SK-N-MC (cell line): ENCODE measurements around the gene BACH2.

ENCODE experiments used
- EZH2 ChIP-seq: fragments of 200-600 bp; sonication (generic); IDR thresholded peaks from one replicate; pipeline ENCODE4 v1.6.1; 2017; ENCODE audit warnings: antibody characterized with exemption
- POLR2AphosphoS5 ChIP-seq: IDR thresholded peaks from 2 replicates; pipeline ENCODE4 v1.6.1; 2012; ENCODE audit warnings: mild to moderate bottlenecking, low read depth, low read length, borderline replicate concordance

- TF ChIP-seq EZH2 = no peak
- TF ChIP-seq POLR2AphosphoS5 = no peak
These were observed 137.7 kb downstream of the BACH2 start for GRCh38 chr6:90158936-90159335.
